HG03521 (cell line): Measurements from ENCODE around the gene FOXF2.
"Not testable (repeated sequence)": the region's sequence is repeated elsewhere in the genome, so short reads cannot be mapped to it uniquely, and the experiment has no call there.

Source experiments
- ATAC-seq: cut with Tn5 transposase; IDR thresholded peaks from one replicate; pipeline ENCODE4 v1.9.1; 2021; ENCODE audit warnings: mild to moderate bottlenecking, moderate library complexity; ENCODE audit not compliant: unreplicated experiment

Gene FOXF2

GRCh38 chr6:1389369-1390132 lies at the start of gene FOXF2:
TSS of gene FOXF2 (plus strand) at chr6:1389576. CDS start at chr6:1389948, 372 bp downstream.
- no peak for ATAC-seq

DNA sequence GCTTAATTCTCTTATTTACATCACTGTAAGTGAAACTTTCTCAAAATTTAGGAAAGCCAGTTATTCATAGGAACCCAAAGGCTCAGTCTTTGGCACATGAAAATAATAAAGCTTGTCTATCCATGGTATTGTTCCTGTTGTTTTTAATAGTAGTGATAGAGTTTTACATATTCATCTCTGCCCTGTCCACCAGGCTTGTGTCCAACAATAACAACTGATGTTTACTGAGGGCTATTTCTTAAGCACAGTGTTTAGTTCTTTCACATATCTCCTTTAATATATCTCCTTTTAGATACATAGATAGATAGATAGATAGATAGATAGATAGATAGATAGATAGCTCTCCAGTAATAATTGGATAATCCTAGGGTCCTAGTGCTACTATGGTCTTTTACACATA lies 43.3 kb upstream of the FOXF2 start:
- ATAC-seq = no peak

GRCh38 chr6:1346558-1347091 lies 42.8 kb upstream of the FOXF2 start:
- no peak for ATAC-seq

DNA sequence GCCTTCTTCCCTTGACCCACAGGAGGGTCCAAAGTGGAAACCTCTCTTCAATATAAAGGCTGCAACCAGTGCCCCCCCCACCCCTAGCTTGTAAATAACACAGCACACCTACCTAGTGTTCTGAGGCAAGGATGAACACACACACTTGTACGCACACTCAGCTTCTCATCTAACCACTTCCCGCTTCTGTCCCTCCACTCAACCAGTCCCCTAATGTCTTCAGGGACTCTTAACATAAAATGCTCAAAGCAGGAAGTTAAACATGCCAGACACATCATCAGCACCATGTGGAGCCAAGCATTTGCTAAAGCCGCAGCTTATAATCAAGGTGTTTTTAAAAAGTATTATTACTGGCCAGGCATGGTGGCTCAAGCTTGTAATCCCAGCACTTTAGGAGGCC lies 42.2 kb upstream of the FOXF2 start:
- ATAC-seq = no peak

- ATAC-seq = no peak
Measured at GRCh38 chr6:1348675-1349074, 40.7 kb upstream of the FOXF2 start.

GRCh38 chr6:1349655-1350054 lies 39.7 kb upstream of the FOXF2 start:
- no peak for ATAC-seq

DNA sequence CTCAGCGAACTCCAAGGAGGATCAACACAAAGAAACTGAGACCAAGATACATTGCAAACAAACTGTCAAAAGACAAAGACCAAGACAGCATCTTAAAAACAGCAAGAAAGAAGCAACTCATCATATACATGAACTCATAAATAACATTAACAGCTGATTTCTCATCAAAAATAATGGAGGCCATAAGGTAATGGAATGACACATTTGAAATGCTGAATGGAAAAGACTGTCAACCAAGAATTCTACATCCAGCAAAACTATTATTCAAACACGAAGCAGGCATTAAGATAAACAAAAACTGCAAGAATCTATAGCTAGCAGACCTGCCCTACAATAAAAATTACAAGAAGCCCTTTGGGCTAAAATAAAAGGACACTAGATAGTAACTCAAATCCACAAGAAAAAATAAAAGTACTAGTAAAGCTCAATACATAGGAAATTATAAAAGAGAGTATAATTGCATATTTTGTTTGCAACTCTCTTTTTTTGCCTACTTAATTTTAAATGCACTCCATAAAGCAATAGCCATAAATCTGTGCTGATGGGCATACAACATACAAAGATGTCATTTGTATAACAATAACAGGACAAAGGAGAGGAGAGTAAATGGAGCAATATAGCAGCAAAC lies 37.9 kb upstream of the FOXF2 start:
- no peak for ATAC-seq

DNA sequence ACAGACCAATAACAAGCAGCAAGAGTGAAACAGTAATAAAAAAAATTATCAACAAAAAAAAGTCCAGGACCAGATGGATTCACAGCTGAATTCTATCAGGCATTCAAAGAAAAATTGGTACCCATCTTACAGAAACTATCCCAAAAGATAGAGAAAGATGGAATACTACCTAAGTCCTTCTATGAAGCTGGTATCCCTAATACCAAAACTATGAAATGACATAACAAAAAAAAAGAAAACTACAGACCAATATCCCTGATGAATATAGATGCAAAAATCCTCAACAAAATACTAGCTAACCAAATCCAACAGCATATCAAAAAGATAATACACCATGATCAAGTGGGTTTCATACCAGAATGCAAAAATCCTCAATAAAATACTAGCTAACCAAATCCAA lies 34.3 kb upstream of the FOXF2 start:
- ATAC-seq = not testable (repeated sequence)

GRCh38 chr6:1361717-1362116 lies 27.7 kb upstream of the FOXF2 start:
- not testable (repeated sequence) for ATAC-seq

DNA sequence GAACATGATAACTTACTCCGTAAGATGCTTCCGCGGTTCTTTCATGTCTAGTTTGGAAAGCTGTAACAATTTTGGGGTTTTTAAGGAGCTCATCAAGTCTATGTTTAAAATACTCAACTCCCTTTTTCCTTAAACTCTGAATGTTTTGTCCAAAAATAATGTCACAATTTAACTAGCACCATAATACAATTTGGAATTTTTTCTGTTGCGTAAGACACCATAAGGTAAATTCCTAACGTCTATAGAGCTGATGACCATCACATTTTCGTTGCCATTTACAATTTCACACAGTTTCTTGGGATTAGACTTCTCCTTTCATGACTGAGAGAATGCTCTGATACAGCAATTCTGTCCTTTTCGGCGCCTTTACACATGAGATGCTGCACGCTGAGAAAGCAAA lies 26.7 kb upstream of the FOXF2 start:
- no peak for ATAC-seq

GRCh38 chr6:1363298-1363697 lies 26.1 kb upstream of the FOXF2 start:
- ATAC-seq = no peak

GRCh38 chr6:1363729-1364572 lies 25.4 kb upstream of the FOXF2 start:
- no peak for ATAC-seq

DNA sequence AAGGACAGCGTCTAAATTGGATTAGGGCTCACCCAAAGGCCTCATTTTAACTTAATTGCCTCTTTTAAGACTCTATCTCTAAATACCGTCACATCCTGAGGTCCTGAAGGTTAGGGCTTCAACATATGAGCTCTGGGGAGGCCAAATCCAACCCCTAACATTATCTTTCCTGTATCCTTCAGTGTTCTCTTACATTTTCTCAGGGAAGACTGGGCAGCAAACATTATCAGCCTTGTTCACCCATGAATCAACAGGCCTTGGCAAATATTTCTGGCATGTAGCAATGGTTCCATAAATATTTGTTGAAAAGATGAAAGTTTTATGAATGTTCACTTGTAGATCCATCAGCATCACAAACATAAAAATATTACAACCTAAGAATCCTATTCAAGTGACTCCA lies 24.6 kb upstream of the FOXF2 start:
- ATAC-seq = no peak

DNA sequence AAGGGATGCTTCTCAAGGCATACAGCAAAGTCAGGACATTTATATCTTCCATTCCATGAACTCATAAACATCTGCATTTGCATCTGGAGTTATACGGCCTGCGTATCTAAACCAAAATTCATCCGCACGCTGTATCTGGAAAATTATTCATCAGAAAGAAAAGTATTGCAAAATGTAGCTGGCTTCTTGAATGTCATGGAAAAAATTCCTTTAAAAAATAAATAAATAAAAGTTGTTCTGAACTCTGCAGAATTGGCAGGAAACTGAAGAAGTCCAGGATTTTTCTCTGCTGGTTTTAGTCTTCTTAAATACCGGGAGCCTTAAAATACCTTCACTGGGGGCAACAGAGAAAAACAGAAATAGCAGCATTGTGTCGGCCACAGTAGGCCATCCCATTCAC lies 23.7 kb upstream of the FOXF2 start:
- no peak for ATAC-seq

DNA sequence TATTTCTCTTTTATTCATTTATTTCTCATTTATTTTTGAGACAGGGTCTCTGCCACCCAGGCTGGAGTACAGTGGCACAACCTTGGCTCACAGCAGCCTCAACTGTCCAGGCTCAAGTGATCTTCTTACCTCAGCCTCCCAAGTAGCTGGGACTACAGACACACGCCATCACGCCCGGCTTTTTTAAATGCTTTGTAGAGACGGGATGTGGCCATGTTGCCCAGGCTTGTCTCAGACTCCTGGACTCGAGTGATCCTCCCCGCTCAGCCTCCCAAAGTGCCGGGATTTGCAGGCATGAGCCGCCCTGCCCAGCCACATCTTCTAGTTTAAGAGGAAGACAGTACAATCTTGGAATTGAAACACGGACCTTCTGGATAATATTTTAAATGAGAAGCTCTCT lies 21.6 kb upstream of the FOXF2 start:
- ATAC-seq = no peak

DNA sequence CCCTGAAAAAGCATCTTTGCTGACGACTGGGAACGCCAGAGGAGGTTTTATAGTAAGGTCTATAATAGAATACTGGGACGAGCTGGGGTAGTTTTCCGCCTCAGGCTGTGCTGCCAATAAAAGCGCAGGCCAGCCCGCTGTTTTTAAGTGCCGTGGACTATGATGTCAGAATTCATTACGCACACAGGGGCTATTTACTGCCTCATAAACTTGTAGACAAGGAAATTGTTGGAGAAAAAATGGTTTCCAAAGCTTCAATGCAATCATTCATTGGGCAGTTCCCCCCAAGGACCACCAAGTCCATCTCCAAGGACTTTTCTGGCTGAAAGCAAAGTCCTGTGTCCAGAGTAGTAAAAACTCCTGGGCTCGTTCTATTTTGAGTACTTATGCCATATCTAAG lies 20.4 kb upstream of the FOXF2 start:
- no peak for ATAC-seq

GRCh38 chr6:1369695-1370094 lies 19.7 kb upstream of the FOXF2 start:
- ATAC-seq = not testable (repeated sequence)

DNA sequence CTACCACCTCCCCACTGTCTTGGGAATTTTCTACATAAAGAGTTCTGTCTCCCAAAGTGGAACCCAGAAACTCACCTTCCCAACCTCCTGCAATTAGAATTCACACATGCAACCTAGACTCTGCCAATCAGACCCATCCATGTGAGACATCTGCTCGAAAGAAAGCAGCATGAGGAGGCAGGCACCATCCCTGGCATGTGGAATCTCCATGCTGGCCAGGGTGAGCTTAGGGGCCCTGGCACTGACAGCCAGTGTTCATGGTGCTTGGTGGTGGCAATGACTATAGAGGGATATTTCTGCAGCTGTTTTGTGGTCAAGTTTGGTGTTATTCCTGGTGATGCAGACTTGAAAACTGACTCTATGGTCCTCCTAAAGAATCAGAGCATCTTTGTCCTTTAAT lies 17.4 kb upstream of the FOXF2 start:
- no peak for ATAC-seq

DNA sequence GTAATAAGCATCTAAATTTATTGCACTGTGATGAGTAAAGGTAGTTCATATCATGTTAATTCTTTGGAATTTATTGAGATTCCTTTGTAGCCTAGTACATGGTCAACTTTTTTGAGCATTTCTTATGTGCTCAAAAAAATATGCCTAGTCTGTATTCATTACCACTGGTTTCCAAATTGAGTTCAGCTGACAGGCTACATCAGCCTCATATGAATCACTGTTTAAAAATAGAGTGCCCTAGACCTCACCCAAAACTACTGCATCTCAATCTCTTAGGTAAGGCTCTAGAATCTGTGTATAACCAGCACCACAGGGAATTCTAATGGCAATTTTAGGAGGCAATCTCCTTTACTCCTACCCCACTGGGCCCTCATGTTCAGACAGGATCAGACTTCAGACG lies 16.7 kb upstream of the FOXF2 start:
- ATAC-seq = no peak

- ATAC-seq = no peak
Measured at GRCh38 chr6:1376653-1377052, 12.7 kb upstream of the FOXF2 start.

GRCh38 chr6:1377526-1377925 lies 11.8 kb upstream of the FOXF2 start:
- no peak for ATAC-seq
